Left lung (tissue), 10 donors: ENCODE data around the gene OR4D2. TPM values are rescaled to one million over a fixed set of nuclear protein-coding genes. Genes with fewer than 3 reads are reported as not detected.

Experiments
- ATAC-seq: fragments of 200-7000 bp; cut with Tn5 transposase; one replicate; pipeline ENCODE4 v1.9.1; 2020; ENCODE audit warnings: moderate library complexity
- DNase-seq, 4 donors: peaks; one replicate each; pipeline ENCODE4 v3.0.0-alpha.2; 2013 to 2020
- H3K27ac ChIP-seq, 2 donors: fragments of 200-600 bp; sonication (generic) in 1 of 2; one replicate each; pipeline versions ENCODE4 v1.5.0 to v1.8.0; 2020 to 2021
- H3K27me3 ChIP-seq, 2 donors: fragments of 200-600 bp; sonication (generic) in 1 of 2; one replicate each; pipeline versions ENCODE4 v1.5.0 to v1.8.0; 2020 to 2021
- H3K36me3 ChIP-seq, 2 donors: fragments of 200-600 bp; sonication (generic) in 1 of 2; one replicate each; pipeline versions ENCODE4 v1.5.0 to v1.8.0; 2020 to 2021
- H3K4me1 ChIP-seq, 2 donors: fragments of 200-600 bp; one replicate each; pipeline ENCODE4 v1.8.0; 2021
- H3K4me3 ChIP-seq, 2 donors: fragments of 200-600 bp; sonication (generic) in 1 of 2; one replicate each; pipeline versions ENCODE4 v1.5.0 to v1.8.0; 2020 to 2021; ENCODE audit warnings: mild to moderate bottlenecking in 1 of 2
- H3K9me3 ChIP-seq, 2 donors: fragments of 200-600 bp; sonication (generic) in 1 of 2; one replicate each; pipeline versions ENCODE4 v1.5.0 to v1.8.0; 2020 to 2021
- intact Hi-C, 2 donors: fragments of 100-400 bp; cut with DNase I; formaldehyde crosslinking; loops; one replicate each; pipeline versions ENCODE4 v1.11.2 to v1.14.2; 2022
- polyA plus RNA-seq, 6 donors: library from polyadenylated mRNA; unstranded; fragments of 120-200 nt; gene quantifications; one replicate each; pipeline ENCODE4 v1.2.1, GENCODE V29; 2013; ENCODE audit not compliant: insufficient read length in 6 of 6
- total RNA-seq, 2 donors: library from RNA; stranded (reverse); fragmentation: NEBNext Ultra II Directional; extraction: Animal tissue kit (Norgen Biotek cat#: 25700); gene quantifications; one replicate each; pipeline ENCODE4 v1.2.1, GENCODE V29; 2021
- TF ChIP-seq, protein P1 (sequence below), 2 donors: fragments of 200-600 bp; sonication (generic) in 1 of 2; IDR thresholded peaks; one replicate each; pipeline versions ENCODE4 v1.5.0 to v1.8.0; 2021; ENCODE audit warnings: antibody characterized with exemption in 2 of 2
- donor health status: DM: no; HTN: yes; CAD: no.
- donor health status: DM: no; HTN: no; CAD: no.

OR4D2 gene
- total and polyA plus RNA-seq, 8 donors: not detected

DNA sequence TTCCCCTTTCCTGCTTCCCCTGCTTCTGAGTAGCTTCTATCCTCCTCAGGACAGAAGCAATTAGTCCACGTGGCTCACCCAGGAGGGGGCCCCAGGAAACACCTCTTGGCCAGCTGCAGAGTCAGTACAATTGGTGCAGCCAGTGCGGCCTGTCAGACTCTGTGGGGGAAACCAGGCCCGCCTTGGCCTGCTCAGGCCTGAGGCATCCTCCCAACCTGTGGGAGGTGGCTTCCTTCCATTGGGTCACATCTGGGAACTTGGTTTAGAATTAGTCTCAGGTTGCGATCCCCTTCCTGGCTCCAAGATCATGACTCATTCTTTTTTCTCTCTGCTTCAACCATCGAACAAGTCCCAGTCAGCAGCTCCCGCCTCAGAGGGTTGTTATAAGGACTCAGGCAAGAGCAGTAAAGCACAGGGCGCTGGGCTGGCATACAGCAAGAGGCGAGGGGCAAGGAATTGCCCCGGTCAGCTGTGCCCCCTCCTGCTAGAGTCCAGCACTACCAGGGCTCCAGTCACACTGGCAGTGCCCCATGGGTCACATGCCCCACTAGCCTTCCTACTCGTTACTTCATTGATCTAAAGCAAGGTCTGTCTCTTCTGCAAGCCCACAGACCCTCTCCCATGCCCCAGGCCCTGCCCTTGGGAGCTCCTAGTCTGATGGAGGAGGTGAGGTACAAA is 17.7 kb downstream of the OR4D2 start:
- Histone ChIP-seq H3K27me3 (peaks cover 0 to 3% of the 10 kb centered on the region in 2 donors), H3K36me3 (no peaks in the 10 kb centered on the region), H3K4me1 (no peaks in the 10 kb centered on the region), H3K27ac (no peak overlapping the region), H3K4me3 (no peak overlapping the region), H3K9me3 (no peaks in the 10 kb centered on the region)
- DNase-seq (no peak), ATAC-seq (no peak)
- TF ChIP-seq, protein P1, sequence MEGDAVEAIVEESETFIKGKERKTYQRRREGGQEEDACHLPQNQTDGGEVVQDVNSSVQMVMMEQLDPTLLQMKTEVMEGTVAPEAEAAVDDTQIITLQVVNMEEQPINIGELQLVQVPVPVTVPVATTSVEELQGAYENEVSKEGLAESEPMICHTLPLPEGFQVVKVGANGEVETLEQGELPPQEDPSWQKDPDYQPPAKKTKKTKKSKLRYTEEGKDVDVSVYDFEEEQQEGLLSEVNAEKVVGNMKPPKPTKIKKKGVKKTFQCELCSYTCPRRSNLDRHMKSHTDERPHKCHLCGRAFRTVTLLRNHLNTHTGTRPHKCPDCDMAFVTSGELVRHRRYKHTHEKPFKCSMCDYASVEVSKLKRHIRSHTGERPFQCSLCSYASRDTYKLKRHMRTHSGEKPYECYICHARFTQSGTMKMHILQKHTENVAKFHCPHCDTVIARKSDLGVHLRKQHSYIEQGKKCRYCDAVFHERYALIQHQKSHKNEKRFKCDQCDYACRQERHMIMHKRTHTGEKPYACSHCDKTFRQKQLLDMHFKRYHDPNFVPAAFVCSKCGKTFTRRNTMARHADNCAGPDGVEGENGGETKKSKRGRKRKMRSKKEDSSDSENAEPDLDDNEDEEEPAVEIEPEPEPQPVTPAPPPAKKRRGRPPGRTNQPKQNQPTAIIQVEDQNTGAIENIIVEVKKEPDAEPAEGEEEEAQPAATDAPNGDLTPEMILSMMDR (IDR thresholded peaks at IDR 0.05): no peak
- intact Hi-C loops: no loop called here

DNA sequence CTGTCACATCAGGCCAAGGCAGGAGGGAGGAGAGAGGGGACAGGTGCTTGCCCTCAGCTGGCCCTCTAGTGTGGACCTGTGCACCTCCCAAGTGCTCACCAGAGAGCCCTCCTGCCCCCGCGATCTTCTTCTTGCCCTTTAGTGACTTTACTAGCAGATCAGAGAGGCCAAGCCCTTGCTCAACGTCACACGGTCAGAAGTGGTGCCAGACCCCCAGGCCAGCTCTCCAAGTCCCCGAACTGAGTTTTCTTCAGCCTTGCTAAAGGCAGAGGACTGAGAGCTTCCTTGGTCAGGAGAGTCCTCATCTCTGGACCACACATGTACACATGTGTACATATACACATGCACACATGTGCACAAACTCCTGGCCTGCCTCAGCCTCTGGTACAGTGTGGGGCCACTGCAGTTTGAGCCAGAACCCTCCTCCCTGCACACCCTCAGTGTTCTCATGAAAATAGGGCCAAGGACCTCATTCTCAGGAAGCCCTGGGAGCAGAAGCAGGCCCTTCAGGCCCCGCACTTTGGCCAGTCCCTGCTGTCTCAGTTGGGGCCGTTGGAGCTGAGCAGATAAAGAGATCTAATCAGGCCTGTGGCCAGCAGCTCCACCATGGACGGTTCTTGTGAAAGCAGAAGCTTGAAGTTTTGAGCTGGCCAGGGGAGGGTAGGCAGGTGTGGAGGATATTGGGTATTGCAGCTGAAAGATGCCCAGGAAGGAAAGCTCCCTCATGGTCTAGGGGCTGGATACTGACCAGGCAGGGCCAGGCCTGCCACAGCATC is 18.4 kb downstream of the OR4D2 start:
- Histone ChIP-seq H3K4me1 (no peaks in the 10 kb centered on the region), H3K4me3 (no peak overlapping the region), H3K9me3 (no peaks in the 10 kb centered on the region), H3K27me3 (peaks cover 0 to 6% of the 10 kb centered on the region in 2 donors), H3K36me3 (no peaks in the 10 kb centered on the region), H3K27ac (no peak overlapping the region)
- intact Hi-C loops: no loop called here
- DNase-seq (no peak), ATAC-seq (no peak)
- TF ChIP-seq, protein P1 (IDR thresholded peaks at IDR 0.05): no peak

- intact Hi-C loops: no loop called here
- H3K27me3 ChIP-seq: peaks cover 0 to 19% of the 10 kb centered on the region in 2 donors
- no peak overlapping the region for H3K27ac ChIP-seq
- no peaks in the 10 kb centered on the region for H3K36me3 ChIP-seq
- no peaks in the 10 kb centered on the region for H3K9me3 ChIP-seq
- TF ChIP-seq, protein P1 (IDR thresholded peaks at IDR 0.05): no peak
- no peaks in the 10 kb centered on the region for H3K4me1 ChIP-seq
- no peak for ATAC-seq
- no peak for DNase-seq
- H3K4me3 ChIP-seq: no peak overlapping the region
Observed at GRCh38 chr17:58186591-58186990, 19.8 kb downstream of the OR4D2 start.

DNA sequence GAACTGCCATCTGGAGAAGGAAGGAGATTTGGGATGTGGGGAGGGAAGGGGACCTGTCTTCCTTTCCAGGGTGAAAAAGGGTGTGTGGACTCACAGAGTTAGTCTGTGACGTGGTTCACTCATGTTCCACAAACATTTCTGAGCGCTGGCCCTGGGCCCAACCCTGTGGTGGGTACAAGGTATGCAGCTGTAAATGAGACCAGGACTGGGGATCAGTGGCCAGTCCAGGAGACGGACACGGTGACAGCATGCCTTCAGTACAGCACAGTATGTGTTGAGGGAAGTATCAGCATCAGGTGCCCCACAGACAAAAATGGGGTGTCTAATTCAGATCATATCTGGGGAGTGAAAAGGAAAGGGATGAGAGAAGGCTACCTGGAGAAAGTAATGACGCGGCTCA is 20.3 kb downstream of the OR4D2 start:
- H3K4me1 ChIP-seq: no peaks in the 10 kb centered on the region
- DNase-seq (no peak), ATAC-seq (no peak)
- no peaks in the 10 kb centered on the region for H3K9me3 ChIP-seq
- H3K4me3 ChIP-seq: no peak overlapping the region
- TF ChIP-seq, protein P1 (IDR thresholded peaks at IDR 0.05): no peak
- intact Hi-C loops: no loop called here
- peaks cover 0 to 24% of the 10 kb centered on the region in 2 donors for H3K27me3 ChIP-seq
- H3K27ac ChIP-seq: no peak overlapping the region
- no peaks in the 10 kb centered on the region for H3K36me3 ChIP-seq

DNA sequence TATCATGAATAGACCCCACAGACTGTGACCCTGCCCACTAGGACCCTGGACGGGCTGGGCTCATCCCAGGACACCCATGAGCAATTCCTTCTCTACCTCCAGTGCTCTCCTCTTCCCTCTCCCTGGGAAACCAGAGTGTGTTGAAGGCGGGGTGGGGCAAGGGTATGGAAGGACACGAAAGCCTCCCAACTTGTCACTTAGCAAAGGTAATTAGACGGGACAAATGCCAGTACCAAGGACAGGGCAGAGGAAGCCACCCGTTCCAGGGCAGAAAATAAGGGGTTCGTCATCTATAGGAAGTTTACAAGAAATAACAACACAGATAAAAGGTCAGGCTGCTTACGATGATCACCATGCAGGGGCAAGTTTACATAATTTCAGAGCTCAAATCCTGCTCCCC is 20.9 kb downstream of the OR4D2 start:
- TF ChIP-seq, protein P1 (IDR thresholded peaks at IDR 0.05): no peak
- Histone ChIP-seq H3K36me3 (no peaks in the 10 kb centered on the region), H3K27ac (no peak overlapping the region), H3K4me1 (no peaks in the 10 kb centered on the region), H3K4me3 (no peak overlapping the region), H3K27me3 (peaks cover 0 to 28% of the 10 kb centered on the region in 2 donors), H3K9me3 (no peaks in the 10 kb centered on the region)
- intact Hi-C loops: no loop called here
- no peak for DNase-seq
- no peak for ATAC-seq
